HEK293T (cell line): ENCODE data around the gene ACP1.

Experiments used
- BHLHE40 ChIP-seq: fragments of 450-650 bp; IDR thresholded peaks from 2 replicates; pipeline ENCODE4 v1.6.1; 2016; ENCODE audit warnings: mild to moderate bottlenecking, moderate library complexity, borderline replicate concordance
- ELF4 ChIP-seq: fragments of 450-650 bp; IDR thresholded peaks from 2 replicates; pipeline ENCODE4 v1.6.1; 2017; ENCODE audit warnings: antibody characterized with exemption
- SP1 ChIP-seq: fragments of 450-650 bp; IDR thresholded peaks from 2 replicates; pipeline ENCODE4 v1.6.1; 2017
- SUZ12 ChIP-seq: fragments of 450-650 bp; IDR thresholded peaks from 2 replicates; pipeline ENCODE4 v1.6.1; 2016; ENCODE audit warnings: mild to moderate bottlenecking
- ZNF384 ChIP-seq: fragments of 450-650 bp; IDR thresholded peaks from 2 replicates; pipeline ENCODE4 v1.6.1; 2016

DNA sequence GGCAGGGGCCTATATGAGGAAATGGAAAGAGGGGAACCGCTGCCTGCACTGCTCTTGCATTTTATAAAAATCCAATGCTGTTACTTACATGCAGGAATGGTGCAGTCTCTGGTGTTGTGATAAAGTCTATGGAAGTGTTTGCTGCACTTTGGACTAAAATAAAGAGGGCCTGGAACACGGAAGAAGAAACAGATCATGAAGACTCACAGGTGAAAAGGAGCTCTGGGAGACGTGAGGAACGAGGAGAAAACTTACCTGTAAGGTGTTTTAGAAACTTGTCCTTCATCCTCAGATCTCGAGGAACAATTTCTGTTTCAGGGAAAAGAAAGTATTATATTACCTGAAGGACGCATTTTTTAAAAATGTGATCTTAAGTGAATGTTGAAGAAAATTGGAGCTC, 21.3 kb downstream of the ACP1 start:
- TF ChIP-seq SP1 (no peak), ELF4 (no peak), SUZ12 (no peak), ZNF384 (no peak), BHLHE40 (no peak)
